ENCODE data around the gene ZFPM1.

Gene ZFPM1

GRCh38 chr16:88497561-88498462 is 44.7 kb downstream of the ZFPM1 start:
- TF ChIP-seq CREB1 (IDR thresholded peaks at IDR 0.05; ENCODE audit: low read depth) (no peak), EGR1 (IDR thresholded peaks at IDR 0.05) (no peak), NFIC (IDR thresholded peaks at IDR 0.05) (no peak), MAX (IDR thresholded peaks at IDR 0.05) (no peak), RAD21 (IDR thresholded peaks at IDR 0.05; ENCODE audit: low read depth) (no peak), FOXM1 (IDR thresholded peaks at IDR 0.05; ENCODE audit: borderline replicate concordance, low read depth) (no peak), CEBPB (IDR thresholded peaks at IDR 0.05) (no peak), YY1 (IDR thresholded peaks at IDR 0.05; ENCODE audit: low read depth) (no peak), EP300 (IDR thresholded peaks at IDR 0.05; ENCODE audit: borderline replicate concordance) (no peak), TEAD4 (IDR thresholded peaks at IDR 0.05) (no peak), TCF12 (IDR thresholded peaks at IDR 0.05; ENCODE audit: low read depth) (no peak), USF1 (IDR thresholded peaks at IDR 0.05) (no peak), TAF1 (IDR thresholded peaks at IDR 0.05; ENCODE audit: low read depth) (no peak), ZBTB7A (IDR thresholded peaks at IDR 0.05; ENCODE audit: low read depth) (no peak)
- TF ChIP-seq, protein P1, sequence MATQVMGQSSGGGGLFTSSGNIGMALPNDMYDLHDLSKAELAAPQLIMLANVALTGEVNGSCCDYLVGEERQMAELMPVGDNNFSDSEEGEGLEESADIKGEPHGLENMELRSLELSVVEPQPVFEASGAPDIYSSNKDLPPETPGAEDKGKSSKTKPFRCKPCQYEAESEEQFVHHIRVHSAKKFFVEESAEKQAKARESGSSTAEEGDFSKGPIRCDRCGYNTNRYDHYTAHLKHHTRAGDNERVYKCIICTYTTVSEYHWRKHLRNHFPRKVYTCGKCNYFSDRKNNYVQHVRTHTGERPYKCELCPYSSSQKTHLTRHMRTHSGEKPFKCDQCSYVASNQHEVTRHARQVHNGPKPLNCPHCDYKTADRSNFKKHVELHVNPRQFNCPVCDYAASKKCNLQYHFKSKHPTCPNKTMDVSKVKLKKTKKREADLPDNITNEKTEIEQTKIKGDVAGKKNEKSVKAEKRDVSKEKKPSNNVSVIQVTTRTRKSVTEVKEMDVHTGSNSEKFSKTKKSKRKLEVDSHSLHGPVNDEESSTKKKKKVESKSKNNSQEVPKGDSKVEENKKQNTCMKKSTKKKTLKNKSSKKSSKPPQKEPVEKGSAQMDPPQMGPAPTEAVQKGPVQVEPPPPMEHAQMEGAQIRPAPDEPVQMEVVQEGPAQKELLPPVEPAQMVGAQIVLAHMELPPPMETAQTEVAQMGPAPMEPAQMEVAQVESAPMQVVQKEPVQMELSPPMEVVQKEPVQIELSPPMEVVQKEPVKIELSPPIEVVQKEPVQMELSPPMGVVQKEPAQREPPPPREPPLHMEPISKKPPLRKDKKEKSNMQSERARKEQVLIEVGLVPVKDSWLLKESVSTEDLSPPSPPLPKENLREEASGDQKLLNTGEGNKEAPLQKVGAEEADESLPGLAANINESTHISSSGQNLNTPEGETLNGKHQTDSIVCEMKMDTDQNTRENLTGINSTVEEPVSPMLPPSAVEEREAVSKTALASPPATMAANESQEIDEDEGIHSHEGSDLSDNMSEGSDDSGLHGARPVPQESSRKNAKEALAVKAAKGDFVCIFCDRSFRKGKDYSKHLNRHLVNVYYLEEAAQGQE (IDR thresholded peaks at IDR 0.05; ENCODE audit: low read depth), result no peak

DNA sequence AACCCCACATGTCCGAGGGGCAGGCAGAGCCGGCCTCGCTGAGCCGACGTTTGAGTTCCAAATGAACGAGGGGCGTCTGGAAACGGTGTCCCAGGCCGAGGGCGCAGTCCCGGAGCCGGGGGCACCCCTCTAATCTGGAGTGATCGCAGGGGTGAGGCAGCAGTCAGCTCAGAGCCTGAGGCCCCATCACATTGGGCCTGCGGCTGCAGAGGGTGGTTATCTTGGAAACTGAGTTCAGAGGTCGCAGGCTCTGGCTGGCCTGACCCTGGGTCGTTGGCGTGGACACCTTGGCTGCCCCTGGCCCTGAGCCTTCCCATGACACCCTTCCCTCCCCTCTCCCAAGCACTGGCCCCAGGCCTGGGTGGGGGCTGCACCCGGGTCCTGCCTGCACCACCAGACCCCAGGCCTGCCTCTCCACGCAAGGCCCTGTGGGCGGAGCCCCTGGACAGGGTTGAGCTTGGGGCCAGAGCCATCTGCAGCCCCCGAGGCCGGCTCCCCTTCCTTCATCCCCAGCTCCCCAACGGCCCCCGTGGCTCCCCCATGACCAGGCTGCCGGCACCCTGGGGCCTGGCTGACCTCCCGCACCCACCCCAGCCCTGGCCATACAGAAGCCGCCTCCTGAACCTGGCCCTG is 45.6 kb downstream of the ZFPM1 start:
- no peak for TF ChIP-seq ZBTB7A (IDR thresholded peaks at IDR 0.05; ENCODE audit: low read depth)
- no peak for TF ChIP-seq TEAD4 (IDR thresholded peaks at IDR 0.05)
- TF ChIP-seq USF1 (IDR thresholded peaks at IDR 0.05), result no peak
- TF ChIP-seq NFIC (IDR thresholded peaks at IDR 0.05), result no peak
- TF ChIP-seq FOXM1 (IDR thresholded peaks at IDR 0.05; ENCODE audit: borderline replicate concordance, low read depth), result no peak
- no peak for TF ChIP-seq CREB1 (IDR thresholded peaks at IDR 0.05; ENCODE audit: low read depth)
- TF ChIP-seq RAD21 (IDR thresholded peaks at IDR 0.05; ENCODE audit: low read depth), result no peak
- no peak for TF ChIP-seq MAX (IDR thresholded peaks at IDR 0.05)
- no peak for TF ChIP-seq TAF1 (IDR thresholded peaks at IDR 0.05; ENCODE audit: low read depth)

DNA sequence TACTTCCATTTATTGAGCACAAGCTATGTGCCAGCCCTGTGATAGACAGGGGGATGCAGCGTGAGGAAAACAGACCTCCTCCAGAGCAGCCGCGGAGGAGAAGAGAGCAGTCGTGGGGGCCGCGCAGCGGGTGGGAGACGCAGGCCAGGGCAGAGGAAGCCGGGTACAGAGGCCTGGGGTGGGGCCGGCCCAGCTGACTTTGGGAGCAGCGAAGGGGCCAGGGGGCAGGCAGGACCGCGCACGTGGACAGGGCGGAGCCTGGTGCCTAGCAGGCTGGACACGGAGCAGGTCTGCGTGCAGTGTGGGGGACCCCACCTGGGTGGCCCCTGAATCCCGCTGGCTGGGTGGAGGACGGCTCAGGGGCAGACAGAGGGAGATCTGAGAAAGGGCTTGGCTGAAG is 46.2 kb downstream of the ZFPM1 start:
- TF ChIP-seq CEBPB (IDR thresholded peaks at IDR 0.05), result no peak
- TF ChIP-seq RAD21 (IDR thresholded peaks at IDR 0.05; ENCODE audit: low read depth), result no peak
- TF ChIP-seq EP300 (IDR thresholded peaks at IDR 0.05; ENCODE audit: borderline replicate concordance), result no peak
- no peak for TF ChIP-seq USF1 (IDR thresholded peaks at IDR 0.05)
- TF ChIP-seq MAX (IDR thresholded peaks at IDR 0.05), result no peak
- TF ChIP-seq ZBTB7A (IDR thresholded peaks at IDR 0.05; ENCODE audit: low read depth), result no peak
- TF ChIP-seq EGR1 (IDR thresholded peaks at IDR 0.05), result no peak
- TF ChIP-seq, protein P1 (IDR thresholded peaks at IDR 0.05; ENCODE audit: low read depth), result no peak
- TF ChIP-seq TAF1 (IDR thresholded peaks at IDR 0.05; ENCODE audit: low read depth), result no peak
- TF ChIP-seq TEAD4 (IDR thresholded peaks at IDR 0.05), result no peak
- no peak for TF ChIP-seq CREB1 (IDR thresholded peaks at IDR 0.05; ENCODE audit: low read depth)
- TF ChIP-seq FOXM1 (IDR thresholded peaks at IDR 0.05; ENCODE audit: borderline replicate concordance, low read depth), result no peak
- no peak for TF ChIP-seq YY1 (IDR thresholded peaks at IDR 0.05; ENCODE audit: low read depth)

DNA sequence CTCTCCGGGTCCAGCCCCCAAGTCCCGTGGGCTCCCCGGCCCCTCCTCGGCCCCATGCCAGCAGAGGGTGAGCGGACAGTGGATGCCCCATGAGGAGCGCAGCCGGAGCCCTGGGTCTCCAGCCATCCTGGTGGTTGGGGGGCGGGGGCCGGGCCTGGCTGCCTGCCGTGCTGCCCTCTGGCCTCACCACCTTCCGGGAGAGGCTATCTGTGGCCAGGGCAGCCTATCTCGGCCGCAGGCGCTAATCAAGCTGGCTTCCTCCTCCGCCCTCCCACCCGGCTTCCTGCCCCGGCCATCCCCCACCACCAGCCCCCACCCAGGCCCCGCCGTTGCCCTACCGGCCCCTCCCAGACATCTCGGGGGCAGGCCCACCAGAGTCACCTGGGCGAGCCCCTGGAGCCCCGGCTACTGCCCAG is 46.8 kb downstream of the ZFPM1 start:
- TF ChIP-seq FOXM1 (IDR thresholded peaks at IDR 0.05; ENCODE audit: borderline replicate concordance, low read depth) (no peak), NFIC (IDR thresholded peaks at IDR 0.05) (no peak), ZBTB7A (IDR thresholded peaks at IDR 0.05; ENCODE audit: low read depth) (no peak), CEBPB (IDR thresholded peaks at IDR 0.05) (no peak), TEAD4 (IDR thresholded peaks at IDR 0.05) (no peak), CREB1 (IDR thresholded peaks at IDR 0.05; ENCODE audit: low read depth) (no peak), MAX (IDR thresholded peaks at IDR 0.05) (no peak), EP300 (IDR thresholded peaks at IDR 0.05; ENCODE audit: borderline replicate concordance) (no peak), YY1 (IDR thresholded peaks at IDR 0.05; ENCODE audit: low read depth) (no peak), RAD21 (IDR thresholded peaks at IDR 0.05; ENCODE audit: low read depth) (no peak), USF1 (IDR thresholded peaks at IDR 0.05) (no peak), EGR1 (IDR thresholded peaks at IDR 0.05) (no peak), TCF12 (IDR thresholded peaks at IDR 0.05; ENCODE audit: low read depth) (no peak), TAF1 (IDR thresholded peaks at IDR 0.05; ENCODE audit: low read depth) (no peak)
- TF ChIP-seq, protein P1 (IDR thresholded peaks at IDR 0.05; ENCODE audit: low read depth), result no peak
